H1 (cell line): ENCODE data around the gene SOX6. TPM values are rescaled to one million over a fixed set of nuclear protein-coding genes. Genes with fewer than 3 reads are reported as not detected.

ENCODE experiments used
- HDAC6 ChIP-seq: IDR thresholded peaks from one replicate; pipeline ENCODE4 v1.7.1; 2012; ENCODE audit warnings: low read depth, mild to moderate bottlenecking, inconsistent platforms, low read length, moderate library complexity
- SP1 ChIP-seq: IDR thresholded peaks from 2 replicates; pipeline ENCODE4 v1.6.1; 2011; ENCODE audit warnings: low read depth, low read length
- SP4 ChIP-seq: IDR thresholded peaks from 2 replicates; pipeline ENCODE4 v1.6.1; 2012; ENCODE audit warnings: low read length, inconsistent platforms
- SUZ12 ChIP-seq: fragments of 200-600 bp; sonication (generic); IDR thresholded peaks from 2 replicates; pipeline ENCODE4 v1.6.1; 2012; ENCODE audit warnings: mild to moderate bottlenecking, inconsistent platforms, low read length, moderate library complexity, mixed read lengths
- polyA plus RNA-seq, 7 experiments: library from polyadenylated mRNA; depleted of rRNA in 3 of 7; stranded (reverse) in 5 of 7; unstranded in 2 of 7; fragments of >200 nt in 5 of 7; fragments of 200-250 nt in 2 of 7; gene quantifications; 1 replicate in 5 of 7; 2 replicates in 1 of 7; 4 replicates in 1 of 7; pipeline versions ENCODE4 v1.2.1 to v1.2.3, GENCODE V29; 2011 to 2013; ENCODE audit warnings: missing spikeins in 2 of 7, mixed read lengths in 2 of 7
- total RNA-seq: library from RNA; stranded (reverse); fragmentation: NEBNext Ultra II Directional; extraction: Animal tissue kit (Norgen Biotek cat#: 25700); gene quantifications from 2 replicates; pipeline ENCODE4 v1.2.1, GENCODE V29; 2021

The SOX6 gene
- total and polyA plus RNA-seq, 2 of the 8 experiments (the other 6 are each of a cell fraction or from before 2014, with no cell fraction given), result 0.09 TPM; not detected in 1

DNA sequence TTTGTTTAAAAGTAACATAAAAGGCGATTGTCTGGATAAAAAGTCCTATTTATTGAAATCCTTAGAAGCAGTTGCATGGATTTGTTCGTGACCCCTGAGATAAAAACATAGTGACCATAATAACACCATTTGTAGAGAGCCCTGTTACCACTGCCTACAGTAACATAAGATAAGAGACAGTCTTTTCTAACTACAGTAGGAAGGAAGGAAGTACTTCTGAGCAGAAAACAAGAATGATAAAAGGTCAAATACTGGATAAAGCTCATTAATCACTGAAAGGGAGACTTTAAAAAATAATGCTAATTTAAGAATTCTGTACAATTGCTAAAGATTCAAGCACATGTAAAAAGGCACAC, 47.1 kb upstream of the SOX6 start (continued):
- TF ChIP-seq SUZ12 (no peak), HDAC6 (no peak), SP4 (no peak), SP1 (no peak)
